ENCODE results near the gene INTS14. TPM values are rescaled to one million over a fixed set of nuclear protein-coding genes. Genes with fewer than 3 reads are reported as not detected.

Gene INTS14
- total and polyA plus RNA-seq, 4 donors: 12.0 to 26.4 (median 16.0) TPM

- H3K36me3 ChIP-seq (ENCODE audit: control insufficient read depth in 4 of 4, insufficient read depth in 3 of 4, low read depth in 1 of 4, low read length in 3 of 4): no peaks in the 10 kb centered on the region
- no peaks in the 10 kb centered on the region for H3K9me3 ChIP-seq (ENCODE audit: control insufficient read depth in 4 of 4, low read length in 3 of 4)
- H3K4me3 ChIP-seq (ENCODE audit: low read depth in 1 of 3, low read length in 3 of 3): peak overlapping the region; percentile 33 to 97 (median 79)
- no peaks in the 10 kb centered on the region for H3K27me3 ChIP-seq (ENCODE audit: control insufficient read depth in 4 of 4, insufficient read depth in 4 of 4, low read length in 3 of 4)
- H3K27ac ChIP-seq (ENCODE audit: low read depth in 1 of 2, low read length in 2 of 2): peak overlapping the region; percentile 81 to 89
- TF ChIP-seq HNF4G (IDR thresholded peaks at IDR 0.05) (no peak), HNF4A (conservative IDR thresholded peaks at IDR 0.05) (no peak), MAX (IDR thresholded peaks at IDR 0.05) (no peak)
- peak overlapping the region; percentile 36 to 93 for H3K9ac ChIP-seq (ENCODE audit: low read depth in 1 of 2, low read length in 2 of 2)
- H3K4me1 ChIP-seq (ENCODE audit: control insufficient read depth in 4 of 4, insufficient read depth in 4 of 4, low read length in 3 of 4): peaks cover 9 to 29% (median 13%) of the 10 kb centered on the region in 4 donors
- 61% methylated on average over 13 of the region's 13 CpGs for WGBS
- DNase-seq (ENCODE audit: low spot score): no peak
These were observed 81.1 kb downstream of the INTS14 start for GRCh38 chr15:65529762-65530317.

Small RNA genes within 50 kb of the gene (small RNA-seq; reads per million reads assigned to genes)
- not detected for gene RNU6-19P

Other genes starting within 250 kb of the INTS14 start
- 1 to 10 TPM in 1 of 2 donors, not detected in 1; 1.5 TPM for gene IGDCC3, start 233.1 kb downstream of the INTS14 start, total RNA-seq
- not detected for gene IGDCC3, start 233.1 kb downstream of the INTS14 start, polyA plus RNA-seq
- 1 to 10 TPM in 1 of 2 donors, under 1 TPM in 1; under 0.01 to 6.1 TPM for gene IGDCC4, start 188.2 kb downstream of the INTS14 start, total RNA-seq
- not detected for gene IGDCC4, start 188.2 kb downstream of the INTS14 start, polyA plus RNA-seq
- gene DPP8, start 93.4 kb downstream of the INTS14 start, total RNA-seq: 10 to 100 TPM; 21.1 to 22.7 TPM
- gene DPP8, start 93.4 kb downstream of the INTS14 start, polyA plus RNA-seq: 10 to 100 TPM in 1 of 2 donors, 1 to 10 TPM in 1; 5.5 to 14.0 TPM
- gene HACD3, start 80.7 kb downstream of the INTS14 start, total RNA-seq: 10 to 100 TPM; 56.4 to 73.6 TPM
- gene HACD3, start 80.7 kb downstream of the INTS14 start, polyA plus RNA-seq: 10 to 100 TPM; 49.6 to 89.1 TPM
- 1 to 10 TPM; 1.8 to 2.6 TPM for gene SLC24A1, start 10.8 kb upstream of the INTS14 start, total RNA-seq
- gene SLC24A1, start 10.8 kb upstream of the INTS14 start, polyA plus RNA-seq: 1 to 10 TPM; 1.8 to 3.3 TPM
- 10 to 100 TPM; 37.3 to 75.5 TPM for gene DENND4A, start 181.2 kb upstream of the INTS14 start, total RNA-seq
- gene DENND4A, start 181.2 kb upstream of the INTS14 start, polyA plus RNA-seq: 10 to 100 TPM in 1 of 2 donors, 1 to 10 TPM in 1; 5.2 to 10.6 TPM

All from liver (tissue), 10 donors.